H9 (cell line): Measurements from ENCODE around the gene BCAT1. TPM values are rescaled to one million over a fixed set of nuclear protein-coding genes. Genes with fewer than 3 reads are reported as not detected.
A peak's percentile ranks its signal among the peaks of the same experiment; 100 is the strongest.

Source experiments
- DNase-seq: peaks from one replicate; pipeline ENCODE4 v3.0.0-alpha.2; 2017
- H2AFZ ChIP-seq: one replicate; pipeline ENCODE4 v1.6.1; 2013; ENCODE audit warnings: mild to moderate bottlenecking, low read length, control low read depth, moderate library complexity
- H2AK5ac ChIP-seq: 2 replicates; pipeline ENCODE4 v1.6.1; 2013; ENCODE audit warnings: low read length, control low read depth, mixed read lengths; ENCODE audit not compliant: insufficient read length
- H2BK120ac ChIP-seq: one replicate; pipeline ENCODE4 v1.6.1; 2013; ENCODE audit warnings: low read depth, mild to moderate bottlenecking, low read length, control low read depth, inconsistent platforms; ENCODE audit not compliant: poor library complexity, severe bottlenecking
- H2BK12ac ChIP-seq: 2 replicates; pipeline ENCODE4 v1.6.1; 2013; ENCODE audit warnings: low read length, control low read depth, mixed read lengths, low read depth; ENCODE audit not compliant: insufficient read length
- H2BK15ac ChIP-seq: 2 replicates; pipeline ENCODE4 v1.6.1; 2013; ENCODE audit warnings: low read depth, low read length, control low read depth
- H2BK20ac ChIP-seq: one replicate; pipeline ENCODE4 v1.6.1; 2013; ENCODE audit warnings: low read depth, mild to moderate bottlenecking, low read length, control low read depth, inconsistent platforms; ENCODE audit not compliant: poor library complexity, severe bottlenecking
- H2BK5ac ChIP-seq: 2 replicates; pipeline ENCODE4 v1.6.1; 2013; ENCODE audit warnings: low read length, control low read depth, mixed read lengths; ENCODE audit not compliant: insufficient read length
- H3K14ac ChIP-seq: 2 replicates; pipeline ENCODE4 v1.6.1; 2013; ENCODE audit warnings: low read length, control low read depth; ENCODE audit not compliant: insufficient read depth
- H3K18ac ChIP-seq: 2 replicates; pipeline ENCODE4 v1.6.1; 2013; ENCODE audit warnings: low read depth, mild to moderate bottlenecking, mixed read lengths, low read length, control low read depth; ENCODE audit not compliant: insufficient read length
- H3K23ac ChIP-seq: 2 replicates; pipeline ENCODE4 v1.6.1; 2013; ENCODE audit warnings: low read length, control low read depth, mixed read lengths, low read depth; ENCODE audit not compliant: insufficient read length
- H3K23me2 ChIP-seq: 2 replicates; pipeline ENCODE4 v1.6.1; 2013; ENCODE audit warnings: low read depth, mild to moderate bottlenecking, mixed read lengths, low read length, control low read depth; ENCODE audit not compliant: insufficient read length, poor library complexity, severe bottlenecking
- H3K27ac ChIP-seq: 2 replicates; pipeline ENCODE4 v1.5.1; 2013; ENCODE audit warnings: low read length, control low read depth, mixed read lengths, low read depth; ENCODE audit not compliant: insufficient read length
- H3K27me3 ChIP-seq: 2 replicates; pipeline ENCODE4 v1.6.1; 2013; ENCODE audit warnings: low read length, control low read depth, inconsistent platforms; ENCODE audit not compliant: insufficient read depth
- H3K4ac ChIP-seq: 2 replicates; pipeline ENCODE4 v1.6.1; 2013; ENCODE audit warnings: low read depth, mild to moderate bottlenecking, control low read depth, inconsistent platforms, low read length, moderate library complexity
- H3K4me1 ChIP-seq: 2 replicates; pipeline ENCODE4 v1.6.1; 2013; ENCODE audit warnings: low read length, control low read depth, inconsistent platforms; ENCODE audit not compliant: insufficient read depth
- H3K4me2 ChIP-seq: 2 replicates; pipeline ENCODE4 v1.6.1; 2013; ENCODE audit warnings: low read length, control low read depth, mixed read lengths; ENCODE audit not compliant: insufficient read length, insufficient read depth
- H3K56ac ChIP-seq: 2 replicates; pipeline ENCODE4 v1.6.1; 2013; ENCODE audit warnings: low read depth, mild to moderate bottlenecking, mixed read lengths, low read length, control low read depth; ENCODE audit not compliant: insufficient read length
- H3K79me1 ChIP-seq: 2 replicates; pipeline ENCODE4 v1.6.1; 2013; ENCODE audit warnings: low read depth, mild to moderate bottlenecking, moderate library complexity, low read length, control low read depth, inconsistent platforms; ENCODE audit not compliant: insufficient read depth, poor library complexity, severe bottlenecking
- H3K79me2 ChIP-seq: 2 replicates; pipeline ENCODE4 v1.6.1; 2013; ENCODE audit warnings: low read length, control low read depth, inconsistent platforms; ENCODE audit not compliant: insufficient read depth
- H3K9ac ChIP-seq: 2 replicates; pipeline ENCODE4 v1.6.1; 2013; ENCODE audit warnings: low read length, control low read depth, mixed read lengths; ENCODE audit not compliant: insufficient read length; ENCODE audit errors: extremely low read depth
- H3K9me3 ChIP-seq: one replicate; pipeline ENCODE4 v1.6.1; 2013; ENCODE audit warnings: low read depth, low read length, inconsistent platforms; ENCODE audit not compliant: control insufficient read depth
- H3T11ph ChIP-seq: one replicate; pipeline ENCODE4 v1.6.1; 2013; ENCODE audit warnings: mild to moderate bottlenecking, low read length, control low read depth, inconsistent platforms
- H4K20me1 ChIP-seq: one replicate; pipeline ENCODE4 v1.6.1; 2013; ENCODE audit not compliant: control insufficient read depth, insufficient read length, insufficient read depth
- H4K5ac ChIP-seq: 2 replicates; pipeline ENCODE4 v1.6.1; 2013; ENCODE audit warnings: low read depth, mild to moderate bottlenecking, mixed read lengths, low read length, control low read depth; ENCODE audit not compliant: insufficient read length
- H4K8ac ChIP-seq: replicated peaks from 2 replicates; pipeline ENCODE4 v1.6.1; 2013; ENCODE audit warnings: low read length, control low read depth, mixed read lengths, low read depth; ENCODE audit not compliant: insufficient read length
- H4K91ac ChIP-seq: 2 replicates; pipeline ENCODE4 v1.6.1; 2013; ENCODE audit warnings: low read depth, mild to moderate bottlenecking, moderate library complexity, mixed read lengths, low read length, control low read depth; ENCODE audit not compliant: insufficient read length
- H3K27ac Mint-ChIP-seq, 3 experiments: 2 replicates in 2 of 3; 3 replicates in 1 of 3; pipeline ENCODE4 v1.8.0; 2020 to 2021; ENCODE audit warnings: mixed read lengths in 3 of 3, mild to moderate bottlenecking in 1 of 3, moderate library complexity in 1 of 3
- H3K27me3 Mint-ChIP-seq: 2 replicates; pipeline ENCODE4 v1.8.0; 2021; ENCODE audit warnings: low read depth, mild to moderate bottlenecking, moderate library complexity, mixed read lengths
- H3K36me3 Mint-ChIP-seq, 3 experiments: 2 replicates in 2 of 3; 3 replicates in 1 of 3; pipeline ENCODE4 v1.8.0; 2020 to 2021; ENCODE audit warnings: low read depth in 3 of 3, mixed read lengths in 3 of 3; ENCODE audit not compliant: insufficient read depth in 1 of 3
- H3K4me1 Mint-ChIP-seq, 2 experiments: 2 replicates each; pipeline ENCODE4 v1.8.0; 2020; ENCODE audit warnings: mixed read lengths in 2 of 2
- H3K4me3 Mint-ChIP-seq, 2 experiments: 2 replicates in 1 of 2; 3 replicates in 1 of 2; pipeline ENCODE4 v1.8.0; 2020 to 2021; ENCODE audit warnings: mild to moderate bottlenecking in 2 of 2, mixed read lengths in 2 of 2, moderate library complexity in 1 of 2
- H3K9me3 Mint-ChIP-seq, 2 experiments: 2 replicates in 1 of 2; 3 replicates in 1 of 2; pipeline ENCODE4 v1.8.0; 2020; ENCODE audit warnings: mild to moderate bottlenecking in 2 of 2, mixed read lengths in 2 of 2, moderate library complexity in 1 of 2
- CTCF ChIP-seq: fragments of 200-600 bp; sonication (generic); conservative IDR thresholded peaks from 3 replicates; pipeline ENCODE4 v1.8.0; 2021; ENCODE audit warnings: antibody characterized with exemption, mild to moderate bottlenecking
- WGBS: extraction: QIAGEN DNeasy Blood & Tissue Kit; methylation state at CpG from one replicate; pipeline ENCODE4 v1.1.7; 2013; ENCODE audit warnings: missing lambda C conversion rate, low lambda C conversion rate, mixed read lengths; ENCODE audit not compliant: insufficient read length; ENCODE audit errors: extremely low coverage; 5-methylcytosine and 5-hydroxymethylcytosine counted together
- total RNA-seq: library from RNA; stranded (reverse); gene quantifications from 2 replicates; pipeline ENCODE4 v1.2.1, GENCODE V29; 2021

BCAT1 gene
- total RNA-seq, 1 experiment from 2014 or later = 244 TPM

- Histone ChIP-seq H2BK120ac (no peak overlapping the region), H3T11ph (no peak overlapping the region), H2BK5ac (no peak overlapping the region), H4K20me1 (no peaks in the 10 kb centered on the region), H3K56ac (no peak overlapping the region), H3K79me2 (peaks cover 40% of the 10 kb centered on the region), H3K27me3 (no peaks in the 10 kb centered on the region), H2AFZ (no peak overlapping the region), H2BK15ac (no peak overlapping the region), H3K9me3 (no peaks in the 10 kb centered on the region), H4K91ac (no peak overlapping the region), H3K4me1 (peaks cover 2% of the 10 kb centered on the region; the same call in 1 of the 2 replicates), H4K5ac (no peak overlapping the region), H3K23me2 (no peaks in the 10 kb centered on the region), H3K27ac (no peak overlapping the region), H3K4ac (no peak overlapping the region), H3K79me1 (peaks cover 8% of the 10 kb centered on the region), H3K18ac (no peak overlapping the region), H3K23ac (no peak overlapping the region), H3K14ac (no peak overlapping the region), H2BK12ac (no peak overlapping the region), H2AK5ac (no peak overlapping the region), H3K4me2 (no peak overlapping the region), H3K9ac (no peak overlapping the region), H4K8ac (no peak overlapping the region), H2BK20ac (no peak overlapping the region)
- H3K4me1 Mint-ChIP-seq = peaks cover 35 to 39% of the 10 kb centered on the region in 2 experiments
- no peak for DNase-seq
- peaks cover 0 to 3% of the 10 kb centered on the region in 2 experiments; a peak in 1 of 5 replicates for H3K9me3 Mint-ChIP-seq
- TF ChIP-seq CTCF = no peak
- peak overlapping the region in 1 of 3 experiments; percentile 43; a peak in 2 of 7 replicates for H3K27ac Mint-ChIP-seq
- no peak overlapping the region for H3K4me3 Mint-ChIP-seq
- H3K27me3 Mint-ChIP-seq = no peaks in the 10 kb centered on the region
- no CpG with 5 or more reads among the region's 3 CpGs for WGBS
- peaks cover 7 to 20% (median 19%) of the 10 kb centered on the region in 3 experiments for H3K36me3 Mint-ChIP-seq
Measured at GRCh38 chr12:24921251-24922038, 27.5 kb downstream of the BCAT1 start.
